PC-3 (cell line): ENCODE data around the gene EGFL7. TPM values are rescaled to one million over a fixed set of nuclear protein-coding genes. Genes with fewer than 3 reads are reported as not detected.

Source experiments
- ATAC-seq: fragments of 200-7000 bp; cut with Tn5 transposase; 2 replicates; pipeline ENCODE4 v1.9.1; 2020; ENCODE audit warnings: mild to moderate bottlenecking, moderate library complexity
- BruUV-seq: library from RNA; stranded (reverse); fragments of 400-500 nt; replicated peaks from 2 replicates; lab custom pipeline; 2021; lab: Mats Ljungman, UMichigan
- CTCF ChIA-PET: fragments of 300-600 bp; sonication (Branson Sonifier 250); formaldehyde crosslinking; loops from one replicate; lab custom pipeline; 2022; ENCODE audit warnings: antibody characterized with exemption; lab: Charles Lee
- POLR2A ChIA-PET: fragments of 300-600 bp; sonication (Branson Sonifier 250); formaldehyde crosslinking; loops from one replicate; lab custom pipeline; 2022; ENCODE audit warnings: antibody characterized with exemption; ENCODE audit not compliant: unreplicated experiment; lab: Charles Lee
- DNase-seq: peaks from one replicate; pipeline ENCODE4 v3.0.0-alpha.2; 2015
- H2AFZ ChIP-seq: fragments of 300-600 bp; sonication (generic); 2 replicates; pipeline ENCODE4 v1.6.0; 2016; ENCODE audit warnings: antibody characterized with exemption, low read length
- H3F3A ChIP-seq: fragments of 300-600 bp; sonication (generic); one replicate; pipeline ENCODE4 v1.6.0; 2017; ENCODE audit warnings: antibody characterized with exemption, low read length, control low read depth, mild to moderate bottlenecking; ENCODE audit not compliant: unreplicated experiment
- H3K27ac ChIP-seq: fragments of 300-600 bp; sonication (generic); 2 replicates; pipeline ENCODE4 v1.5.1; 2016; ENCODE audit warnings: mild to moderate bottlenecking, low read length
- H3K27me3 ChIP-seq: fragments of 300-600 bp; sonication (generic); 2 replicates; pipeline ENCODE4 v1.6.1; 2016; ENCODE audit warnings: low read length, mixed read lengths
- H3K36me3 ChIP-seq: fragments of 300-600 bp; sonication (generic); 2 replicates; pipeline ENCODE4 v1.6.1; 2016; ENCODE audit warnings: low read depth, mixed run types, low read length, mixed read lengths
- H3K4me1 ChIP-seq: fragments of 300-600 bp; sonication (generic); 2 replicates; pipeline ENCODE4 v1.5.1; 2016; ENCODE audit warnings: low read length; ENCODE audit not compliant: insufficient read depth
- H3K4me2 ChIP-seq: fragments of 300-600 bp; sonication (generic); 2 replicates; pipeline ENCODE4 v1.6.0; 2016; ENCODE audit warnings: low read length
- H3K4me3 ChIP-seq: fragments of 300-600 bp; sonication (generic); 2 replicates; pipeline ENCODE4 v1.5.1; 2016; ENCODE audit warnings: mild to moderate bottlenecking, low read length, mixed read lengths
- H3K79me2 ChIP-seq: fragments of 300-600 bp; sonication (generic); 2 replicates; pipeline ENCODE4 v1.6.1; 2017; ENCODE audit warnings: low read length, mixed read lengths
- H3K9ac ChIP-seq: fragments of 300-600 bp; sonication (generic); 2 replicates; pipeline ENCODE4 v1.6.0; 2016; ENCODE audit warnings: mild to moderate bottlenecking, low read length
- H3K9me2 ChIP-seq: fragments of 300-600 bp; sonication (generic); replicated peaks from 2 replicates; pipeline ENCODE4 v1.6.1; 2016; ENCODE audit warnings: mixed run types, low read length, mixed read lengths
- H3K9me3 ChIP-seq: fragments of 300-600 bp; sonication (generic); 2 replicates; pipeline ENCODE4 v1.6.1; 2016; ENCODE audit warnings: low read length, mixed read lengths
- H4K20me1 ChIP-seq: fragments of 300-600 bp; sonication (generic); 2 replicates; pipeline ENCODE4 v1.6.1; 2016; ENCODE audit warnings: low read length, mixed read lengths
- EZH2 ChIP-seq: fragments of 300-600 bp; sonication (generic); IDR thresholded peaks from one replicate; pipeline ENCODE4 v1.6.1; 2017; ENCODE audit warnings: antibody characterized with exemption, mild to moderate bottlenecking, low read length; ENCODE audit not compliant: unreplicated experiment
- EZH2phosphoT487 ChIP-seq: fragments of 300-600 bp; sonication (generic); IDR thresholded peaks from 2 replicates; pipeline ENCODE4 v1.6.1; 2018; ENCODE audit warnings: mild to moderate bottlenecking, antibody characterized with exemption, low read length, borderline replicate concordance
- intact Hi-C: fragments of 100-400 bp; cut with micrococcal nuclease; formaldehyde crosslinking; loops from 2 replicates; pipeline ENCODE4 v1.9.0; 2023
- total RNA-seq: library from RNA; depleted of rRNA; stranded (reverse); fragments of >200 nt; gene quantifications from 2 replicates; pipeline ENCODE4 v1.2.3, GENCODE V29; 2014
- TF ChIP-seq, protein P1 (sequence below): fragments of 300-600 bp; sonication (generic); conservative IDR thresholded peaks from 2 replicates; pipeline ENCODE4 v1.5.1; 2017; ENCODE audit warnings: antibody characterized with exemption, low read depth, mild to moderate bottlenecking, low read length

Gene EGFL7
- total RNA-seq, 1 experiment from 2014 or later: 23.1 TPM

- Histone ChIP-seq H2AFZ (no peak overlapping the region), H3K27ac (no peak overlapping the region), H3F3A (no peaks in the 10 kb centered on the region), H3K27me3 (no peaks in the 10 kb centered on the region), H3K9ac (no peak overlapping the region), H3K4me2 (no peak overlapping the region), H4K20me1 (no peaks in the 10 kb centered on the region), H3K9me2 (no peaks in the 10 kb centered on the region), H3K36me3 (no peaks in the 10 kb centered on the region), H3K4me3 (no peak overlapping the region), H3K79me2 (no peaks in the 10 kb centered on the region), H3K9me3 (no peaks in the 10 kb centered on the region), H3K4me1 (peaks cover 23% of the 10 kb centered on the region)
- DNase-seq (no peak), ATAC-seq (no peak)
- TF ChIP-seq EZH2: no peak
- TF ChIP-seq EZH2phosphoT487: no peak
- TF ChIP-seq, protein P1, sequence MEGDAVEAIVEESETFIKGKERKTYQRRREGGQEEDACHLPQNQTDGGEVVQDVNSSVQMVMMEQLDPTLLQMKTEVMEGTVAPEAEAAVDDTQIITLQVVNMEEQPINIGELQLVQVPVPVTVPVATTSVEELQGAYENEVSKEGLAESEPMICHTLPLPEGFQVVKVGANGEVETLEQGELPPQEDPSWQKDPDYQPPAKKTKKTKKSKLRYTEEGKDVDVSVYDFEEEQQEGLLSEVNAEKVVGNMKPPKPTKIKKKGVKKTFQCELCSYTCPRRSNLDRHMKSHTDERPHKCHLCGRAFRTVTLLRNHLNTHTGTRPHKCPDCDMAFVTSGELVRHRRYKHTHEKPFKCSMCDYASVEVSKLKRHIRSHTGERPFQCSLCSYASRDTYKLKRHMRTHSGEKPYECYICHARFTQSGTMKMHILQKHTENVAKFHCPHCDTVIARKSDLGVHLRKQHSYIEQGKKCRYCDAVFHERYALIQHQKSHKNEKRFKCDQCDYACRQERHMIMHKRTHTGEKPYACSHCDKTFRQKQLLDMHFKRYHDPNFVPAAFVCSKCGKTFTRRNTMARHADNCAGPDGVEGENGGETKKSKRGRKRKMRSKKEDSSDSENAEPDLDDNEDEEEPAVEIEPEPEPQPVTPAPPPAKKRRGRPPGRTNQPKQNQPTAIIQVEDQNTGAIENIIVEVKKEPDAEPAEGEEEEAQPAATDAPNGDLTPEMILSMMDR: no peak
- no TSS peak for BruUV-seq
- POLR2A ChIA-PET: no interaction called here
- intact Hi-C loops: no loop called here
- CTCF ChIA-PET: interaction anchor here (0.7 kb wide), 1 partner anchor 27 kb away, joined by 6 read pairs; no protein-coding TSS in a partner anchor
These were observed 36.0 kb downstream of the EGFL7 start for GRCh38 chr9:136698635-136699246.

DNA sequence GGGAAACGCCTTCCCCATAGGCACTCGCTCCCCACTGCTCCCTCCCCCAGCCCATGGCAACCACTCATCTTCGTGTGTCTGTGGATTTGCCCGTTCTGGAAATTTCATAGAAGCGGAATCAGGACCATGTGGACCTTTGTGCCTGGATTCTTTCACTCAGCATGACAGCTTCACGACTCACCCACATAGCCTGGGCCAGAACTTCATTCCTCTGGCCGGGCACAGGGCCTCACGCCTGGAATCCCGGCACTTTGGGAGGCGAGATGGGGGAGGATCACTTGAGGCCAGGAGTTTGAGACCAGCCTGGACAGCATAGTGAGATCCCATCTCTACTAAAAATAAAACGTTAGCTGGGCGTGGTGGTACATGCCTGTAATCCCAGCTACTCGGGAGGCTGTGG, 37.6 kb downstream of the EGFL7 start:
- Histone ChIP-seq H3K9me2 (no peaks in the 10 kb centered on the region), H3K9me3 (no peaks in the 10 kb centered on the region), H3K27me3 (no peaks in the 10 kb centered on the region), H3K4me2 (no peak overlapping the region), H3K4me1 (peaks cover 9% of the 10 kb centered on the region), H3K27ac (no peak overlapping the region), H3K9ac (no peak overlapping the region), H3K79me2 (no peaks in the 10 kb centered on the region), H2AFZ (no peak overlapping the region), H3K36me3 (no peaks in the 10 kb centered on the region), H3K4me3 (no peak overlapping the region), H4K20me1 (no peaks in the 10 kb centered on the region), H3F3A (no peaks in the 10 kb centered on the region)
- DNase-seq (peak; percentile 39), ATAC-seq (no peak)
- BruUV-seq: no TSS peak
- TF ChIP-seq, protein P1: no peak
- TF ChIP-seq EZH2 (no peak), EZH2phosphoT487 (no peak)
- POLR2A ChIA-PET: no interaction called here
- intact Hi-C loops: no loop called here
- CTCF ChIA-PET: no interaction called here

DNA sequence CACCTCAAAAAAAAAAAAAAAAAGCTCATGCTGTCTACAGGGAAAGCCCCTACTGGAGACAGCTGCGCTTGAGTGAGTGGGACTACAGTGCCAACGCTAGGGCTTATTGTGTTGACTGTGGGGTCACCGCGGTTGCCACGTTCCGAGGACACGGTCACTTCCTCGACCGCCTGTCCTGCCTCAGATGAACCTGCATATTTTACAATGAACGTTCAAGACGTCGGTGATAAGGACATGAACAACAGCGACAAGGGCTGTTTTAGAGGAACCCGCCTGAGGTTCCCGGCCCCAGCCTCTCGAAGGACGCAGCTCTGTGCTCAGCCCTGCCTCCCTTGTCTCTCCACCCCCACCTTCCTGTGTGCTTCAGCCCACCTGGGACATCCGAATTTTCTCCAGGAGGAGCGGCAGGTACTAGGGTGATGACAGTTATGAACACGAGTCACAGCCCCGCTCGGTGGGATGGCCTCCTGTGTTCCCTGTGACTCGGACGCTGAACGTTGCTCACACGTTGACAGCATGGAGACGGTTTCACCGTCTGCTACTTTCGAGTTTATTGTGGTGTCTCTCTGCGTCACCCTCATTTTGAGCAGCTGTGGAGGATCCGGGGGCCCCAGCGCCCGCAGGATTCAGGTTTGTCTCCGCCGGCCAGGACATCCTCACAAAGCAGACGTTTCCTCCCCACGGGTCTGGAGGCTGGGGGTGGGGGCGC, 38.4 kb downstream of the EGFL7 start:
- ChIA-PET CTCF (no interaction called here), POLR2A (no interaction called here)
- Histone ChIP-seq H2AFZ (no peak overlapping the region), H3K27ac (no peak overlapping the region), H3K9me3 (no peaks in the 10 kb centered on the region), H3K4me2 (no peak overlapping the region), H3K4me3 (no peak overlapping the region), H3K27me3 (no peaks in the 10 kb centered on the region), H3F3A (no peaks in the 10 kb centered on the region), H3K36me3 (no peaks in the 10 kb centered on the region), H4K20me1 (no peaks in the 10 kb centered on the region), H3K9ac (no peak overlapping the region), H3K4me1 (peaks cover under 1% of the 10 kb centered on the region; the same call in 1 of the 2 replicates), H3K79me2 (no peaks in the 10 kb centered on the region), H3K9me2 (no peaks in the 10 kb centered on the region)
- no TSS peak for BruUV-seq
- ATAC-seq: no peak
- intact Hi-C loops: no loop called here
- DNase-seq: no peak
- no peak for TF ChIP-seq EZH2phosphoT487
- no peak for TF ChIP-seq EZH2
- TF ChIP-seq, protein P1: no peak
